Endodermal cell (in vitro differentiated cells): ENCODE data around the gene MARCHF10. TPM values are rescaled to one million over a fixed set of nuclear protein-coding genes. Genes with fewer than 3 reads are reported as not detected.

ENCODE experiments used
- DNase-seq: peaks from one replicate; pipeline ENCODE4 v3.0.0-alpha.2; 2017
- H3K27ac ChIP-seq: 2 replicates; pipeline ENCODE4 v1.5.1; 2013; ENCODE audit warnings: mild to moderate bottlenecking, low read depth, low read length, moderate library complexity
- H3K27me3 ChIP-seq: 2 replicates; pipeline ENCODE4 v1.6.1; 2013; ENCODE audit warnings: mild to moderate bottlenecking, low read length, moderate library complexity; ENCODE audit not compliant: insufficient read depth, control insufficient read depth, poor library complexity, severe bottlenecking
- H3K36me3 ChIP-seq: 2 replicates; pipeline ENCODE4 v1.7.0; 2013; ENCODE audit warnings: mild to moderate bottlenecking, low read length, moderate library complexity; ENCODE audit not compliant: control insufficient read depth, insufficient read depth
- H3K4me1 ChIP-seq: one replicate; pipeline ENCODE4 v1.7.0; 2013; ENCODE audit warnings: low read length; ENCODE audit not compliant: control insufficient read depth, insufficient read depth
- H3K4me3 ChIP-seq: 2 replicates; pipeline ENCODE4 v1.5.1; 2013; ENCODE audit warnings: mild to moderate bottlenecking, low read length, moderate library complexity
- H3K9ac ChIP-seq: 2 replicates; pipeline ENCODE4 v1.6.1; 2013; ENCODE audit warnings: mild to moderate bottlenecking, low read length, moderate library complexity; ENCODE audit not compliant: poor library complexity, severe bottlenecking; ENCODE audit errors: extremely low read depth
- H3K9me3 ChIP-seq: 2 replicates; pipeline ENCODE4 v1.6.1; 2013; ENCODE audit warnings: mild to moderate bottlenecking, low read length, moderate library complexity; ENCODE audit not compliant: control insufficient read depth
- H3K27ac Mint-ChIP-seq: 2 replicates; pipeline ENCODE4 v1.8.0; 2020; ENCODE audit warnings: mixed read lengths
- H3K27me3 Mint-ChIP-seq: 2 replicates; pipeline ENCODE4 v1.8.0; 2021; ENCODE audit warnings: mild to moderate bottlenecking, mixed read lengths; ENCODE audit not compliant: insufficient read depth
- H3K36me3 Mint-ChIP-seq: 2 replicates; pipeline ENCODE4 v1.8.0; 2020; ENCODE audit warnings: low read depth, mixed read lengths
- H3K4me1 Mint-ChIP-seq: 2 replicates; pipeline ENCODE4 v1.8.0; 2020; ENCODE audit warnings: mixed read lengths
- H3K4me3 Mint-ChIP-seq: 2 replicates; pipeline ENCODE4 v1.8.0; 2020; ENCODE audit warnings: mild to moderate bottlenecking, moderate library complexity, mixed read lengths
- H3K9me3 Mint-ChIP-seq: 2 replicates; pipeline ENCODE4 v1.8.0; 2020; ENCODE audit warnings: mild to moderate bottlenecking, mixed read lengths
- CTCF ChIP-seq: fragments of 200-600 bp; sonication (generic); conservative IDR thresholded peaks from 2 replicates; pipeline ENCODE4 v1.5.0; 2021; ENCODE audit warnings: antibody characterized with exemption, mild to moderate bottlenecking
- WGBS, 2 experiments: methylation state at CpG; one replicate each; pipeline versions ENCODE4 v1.1.5 to v1.1.7; 2013; ENCODE audit warnings: missing lambda C conversion rate in 2 of 2, mixed read lengths in 1 of 2; ENCODE audit not compliant: insufficient coverage in 1 of 2, insufficient read length in 1 of 2; 5-methylcytosine and 5-hydroxymethylcytosine counted together
- total RNA-seq, 2 donors: library from RNA; stranded (reverse); fragmentation: NEBNext Ultra II Directional in 1 of 2; extraction: Animal tissue kit (Norgen Biotek cat#: 25700) in 1 of 2; gene quantifications; 2 replicates in 1 of 2; 3 replicates in 1 of 2; pipeline ENCODE4 v1.2.1, GENCODE V29; 2021

The MARCHF10 gene
- total RNA-seq, 2 donors from 2014 or later, result 0.57 to 1.7 TPM

- WGBS, 2 experiments, result 77 to 91% methylated on average over 5 to 8 of the region's 10 CpGs
- no peak for DNase-seq
- no peaks in the 10 kb centered on the region for H3K4me1 ChIP-seq
- peaks cover 38% of the 10 kb centered on the region for H3K36me3 ChIP-seq
- Mint-ChIP-seq H3K4me3 (no peak overlapping the region), H3K36me3 (peaks cover 48% of the 10 kb centered on the region), H3K27ac (peak overlapping the region; percentile 77), H3K27me3 (no peaks in the 10 kb centered on the region), H3K4me1 (no peaks in the 10 kb centered on the region), H3K9me3 (no peaks in the 10 kb centered on the region)
- H3K9ac ChIP-seq, result no peak overlapping the region
- H3K4me3 ChIP-seq, result no peak overlapping the region
- no peaks in the 10 kb centered on the region for H3K27me3 ChIP-seq
- no peak for TF ChIP-seq CTCF
- H3K27ac ChIP-seq, result no peak overlapping the region
- H3K9me3 ChIP-seq, result no peaks in the 10 kb centered on the region
These were observed 139.9 kb downstream of the MARCHF10 start for GRCh38 chr17:62668091-62668804.

- no peak for TF ChIP-seq CTCF
- peak; percentile 46 for DNase-seq
- peaks cover 47% of the 10 kb centered on the region for H3K36me3 Mint-ChIP-seq
These were observed 141.1 kb downstream of the MARCHF10 start for GRCh38 chr17:62666801-62667591.

GRCh38 chr17:62666061-62666800 lies 141.9 kb downstream of the MARCHF10 start:
- H3K4me1 ChIP-seq, result no peaks in the 10 kb centered on the region
- no peak overlapping the region for H3K9ac ChIP-seq
- peak; percentile 53 for DNase-seq
- TF ChIP-seq CTCF, result no peak
- Mint-ChIP-seq H3K27me3 (no peaks in the 10 kb centered on the region), H3K36me3 (peaks cover 43% of the 10 kb centered on the region), H3K4me3 (no peak overlapping the region), H3K27ac (peak overlapping the region; percentile 44), H3K9me3 (peaks cover 3% of the 10 kb centered on the region), H3K4me1 (no peaks in the 10 kb centered on the region)
- whole genome bisulfite sequencing, 2 experiments, result 89 to 93% methylated on average over 6 to 29 of the region's 30 CpGs
- H3K27ac ChIP-seq, result no peak overlapping the region
- no peak overlapping the region for H3K4me3 ChIP-seq
- H3K27me3 ChIP-seq, result no peaks in the 10 kb centered on the region
- H3K36me3 ChIP-seq, result peaks cover 27% of the 10 kb centered on the region
- H3K9me3 ChIP-seq, result peaks cover 2% of the 10 kb centered on the region

More at GRCh38 chr17:62666801-62667591, 141.1 kb downstream of the MARCHF10 start:
- Histone ChIP-seq H3K9ac (no peak overlapping the region), H3K27ac (no peak overlapping the region), H3K27me3 (no peaks in the 10 kb centered on the region), H3K4me1 (no peaks in the 10 kb centered on the region), H3K4me3 (no peak overlapping the region), H3K36me3 (peaks cover 33% of the 10 kb centered on the region), H3K9me3 (no peaks in the 10 kb centered on the region)
- H3K9me3 Mint-ChIP-seq, result no peaks in the 10 kb centered on the region
- H3K4me1 Mint-ChIP-seq, result no peaks in the 10 kb centered on the region
- no peaks in the 10 kb centered on the region for H3K27me3 Mint-ChIP-seq
- WGBS, 2 experiments, result 95 to 98% methylated on average over 22 to 38 of the region's 40 CpGs
- no peak overlapping the region for H3K4me3 Mint-ChIP-seq
- H3K27ac Mint-ChIP-seq, result no peak overlapping the region
